ENCODE data around the gene DEAF1.

DEAF1 gene

GRCh38 chr11:643849-644738 is 50.9 kb downstream of the DEAF1 start:
- DNase-seq (ENCODE audit: low read depth) = no peak

GRCh38 chr11:643366-643765 is 51.7 kb downstream of the DEAF1 start:
- no peak for DNase-seq (ENCODE audit: low read depth)

- DNase-seq (ENCODE audit: low read depth) = no peak
Observed at GRCh38 chr11:641806-642370, 53.1 kb downstream of the DEAF1 start.

GRCh38 chr11:640021-640706 is 54.9 kb downstream of the DEAF1 start:
- no peak for DNase-seq (ENCODE audit: low read depth)

GRCh38 chr11:639332-639955 is 55.6 kb downstream of the DEAF1 start:
- DNase-seq (ENCODE audit: low read depth) = no peak

- DNase-seq (ENCODE audit: low read depth) = no peak
Observed at GRCh38 chr11:638631-639331, 56.2 kb downstream of the DEAF1 start.

GRCh38 chr11:637593-638521 is 57.2 kb downstream of the DEAF1 start:
- DNase-seq (ENCODE audit: low read depth) = no peak

GRCh38 chr11:637333-637592 is 57.8 kb downstream of the DEAF1 start:
- DNase-seq (ENCODE audit: low read depth) = no peak

GRCh38 chr11:636511-637332 is 58.3 kb downstream of the DEAF1 start, which contains the start of gene DRD4:
Gene DRD4, plus strand, starts transcription at chr11:637269. Its CDS starts 36 bp downstream, at chr11:637305.
- DNase-seq (ENCODE audit: low read depth) = no peak

- DNase-seq (ENCODE audit: low read depth) = no peak
Observed at GRCh38 chr11:635945-636510, 59.0 kb downstream of the DEAF1 start.

GRCh38 chr11:630871-631270 is 64.2 kb downstream of the DEAF1 start:
- DNase-seq (ENCODE audit: low read depth) = no peak

- no peak for DNase-seq (ENCODE audit: low read depth)
Observed at GRCh38 chr11:629237-629583, 65.8 kb downstream of the DEAF1 start.

- DNase-seq (ENCODE audit: low read depth) = no peak
Observed at GRCh38 chr11:628056-628455, 67.0 kb downstream of the DEAF1 start.

- DNase-seq (ENCODE audit: low read depth) = no peak
Observed at GRCh38 chr11:627308-627576, 67.8 kb downstream of the DEAF1 start.

GRCh38 chr11:626475-627307 is 68.3 kb downstream of the DEAF1 start, which contains the start of gene SCT:
Gene SCT, minus strand, starts transcription at chr11:627181. Its CDS starts 38 bp downstream, at chr11:627143.
- DNase-seq (ENCODE audit: low read depth) = no peak

GRCh38 chr11:625636-626268 is 69.3 kb downstream of the DEAF1 start:
- DNase-seq (ENCODE audit: low read depth) = no peak

GRCh38 chr11:624705-625635 is 70.1 kb downstream of the DEAF1 start, which contains the start of gene CDHR5:
Gene CDHR5, minus strand, starts transcription at chr11:624955. Its CDS starts 53 bp downstream, at chr11:624902.
- no peak for DNase-seq (ENCODE audit: low read depth)
